ENCODE measurements around the gene CAMTA1. TPM values are rescaled to one million over a fixed set of nuclear protein-coding genes. Genes with fewer than 3 reads are reported as not detected.

Gene CAMTA1
- total RNA-seq, 1 donor from 2014 or later: 77.6 TPM

DNA sequence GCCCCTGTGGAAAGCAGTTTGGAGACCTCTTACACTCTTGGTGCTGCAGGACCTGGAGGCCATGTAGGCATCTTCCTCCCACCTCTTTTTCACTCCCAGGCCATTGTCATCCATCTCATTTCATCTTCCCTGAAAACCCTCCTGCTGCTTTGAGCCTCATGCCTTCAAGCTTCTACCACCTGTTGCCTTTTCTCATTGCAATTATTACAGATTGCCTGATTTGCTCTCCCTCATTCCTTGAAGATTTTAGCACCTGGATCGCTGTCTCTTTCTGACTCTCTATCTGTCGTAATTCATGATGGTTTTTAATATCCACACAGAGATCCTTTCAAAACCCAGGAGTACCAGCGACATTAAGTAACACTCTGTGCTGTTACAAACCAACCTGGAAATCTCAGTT, 350.2 kb downstream of the CAMTA1 start:
- Histone ChIP-seq H2AFZ (ENCODE audit: low read depth, low read length) (no peak overlapping the region), H3K4me2 (ENCODE audit: low read length) (no peak overlapping the region), H3K36me3 (ENCODE audit: insufficient read depth, low read length) (no peaks in the 10 kb centered on the region), H3K79me2 (ENCODE audit: insufficient read depth, low read length) (no peaks in the 10 kb centered on the region), H3K27ac (ENCODE audit: low read depth, low read length) (no peak overlapping the region), H3K9me3 (ENCODE audit: insufficient read depth, low read depth, low read length) (no peaks in the 10 kb centered on the region), H3K4me1 (ENCODE audit: insufficient read depth, low read length) (peaks cover 9% of the 10 kb centered on the region), H3K4me3 (ENCODE audit: insufficient read depth, low read depth, low read length) (no peak overlapping the region), H3K27me3 (ENCODE audit: insufficient read depth, low read length) (no peaks in the 10 kb centered on the region), H4K20me1 (ENCODE audit: insufficient read depth, low read length) (no peaks in the 10 kb centered on the region), H3K9ac (ENCODE audit: low read length) (no peak overlapping the region)
- Mint-ChIP-seq H3K27me3 (ENCODE audit: low read depth, unreplicated experiment) (peaks cover 5% of the 10 kb centered on the region), H3K4me3 (ENCODE audit: unreplicated experiment) (no peak overlapping the region), H3K27ac (ENCODE audit: unreplicated experiment) (no peak overlapping the region), H3K9me3 (ENCODE audit: unreplicated experiment) (peaks cover 2% of the 10 kb centered on the region), H3K36me3 (ENCODE audit: low read depth, unreplicated experiment) (no peaks in the 10 kb centered on the region), H3K4me1 (ENCODE audit: low read depth, unreplicated experiment) (peaks cover 7% of the 10 kb centered on the region)
- DNase-seq (ENCODE audit: low read depth) (no peak), FAIRE-seq (no peak)
- no peak for TF ChIP-seq EZH2 (IDR thresholded peaks at IDR 0.05; ENCODE audit: insufficient read depth, low read length)
- TF ChIP-seq, protein P1, sequence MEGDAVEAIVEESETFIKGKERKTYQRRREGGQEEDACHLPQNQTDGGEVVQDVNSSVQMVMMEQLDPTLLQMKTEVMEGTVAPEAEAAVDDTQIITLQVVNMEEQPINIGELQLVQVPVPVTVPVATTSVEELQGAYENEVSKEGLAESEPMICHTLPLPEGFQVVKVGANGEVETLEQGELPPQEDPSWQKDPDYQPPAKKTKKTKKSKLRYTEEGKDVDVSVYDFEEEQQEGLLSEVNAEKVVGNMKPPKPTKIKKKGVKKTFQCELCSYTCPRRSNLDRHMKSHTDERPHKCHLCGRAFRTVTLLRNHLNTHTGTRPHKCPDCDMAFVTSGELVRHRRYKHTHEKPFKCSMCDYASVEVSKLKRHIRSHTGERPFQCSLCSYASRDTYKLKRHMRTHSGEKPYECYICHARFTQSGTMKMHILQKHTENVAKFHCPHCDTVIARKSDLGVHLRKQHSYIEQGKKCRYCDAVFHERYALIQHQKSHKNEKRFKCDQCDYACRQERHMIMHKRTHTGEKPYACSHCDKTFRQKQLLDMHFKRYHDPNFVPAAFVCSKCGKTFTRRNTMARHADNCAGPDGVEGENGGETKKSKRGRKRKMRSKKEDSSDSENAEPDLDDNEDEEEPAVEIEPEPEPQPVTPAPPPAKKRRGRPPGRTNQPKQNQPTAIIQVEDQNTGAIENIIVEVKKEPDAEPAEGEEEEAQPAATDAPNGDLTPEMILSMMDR (IDR thresholded peaks at IDR 0.05; ENCODE audit: insufficient read depth, low read depth, low read length): no peak

DNA sequence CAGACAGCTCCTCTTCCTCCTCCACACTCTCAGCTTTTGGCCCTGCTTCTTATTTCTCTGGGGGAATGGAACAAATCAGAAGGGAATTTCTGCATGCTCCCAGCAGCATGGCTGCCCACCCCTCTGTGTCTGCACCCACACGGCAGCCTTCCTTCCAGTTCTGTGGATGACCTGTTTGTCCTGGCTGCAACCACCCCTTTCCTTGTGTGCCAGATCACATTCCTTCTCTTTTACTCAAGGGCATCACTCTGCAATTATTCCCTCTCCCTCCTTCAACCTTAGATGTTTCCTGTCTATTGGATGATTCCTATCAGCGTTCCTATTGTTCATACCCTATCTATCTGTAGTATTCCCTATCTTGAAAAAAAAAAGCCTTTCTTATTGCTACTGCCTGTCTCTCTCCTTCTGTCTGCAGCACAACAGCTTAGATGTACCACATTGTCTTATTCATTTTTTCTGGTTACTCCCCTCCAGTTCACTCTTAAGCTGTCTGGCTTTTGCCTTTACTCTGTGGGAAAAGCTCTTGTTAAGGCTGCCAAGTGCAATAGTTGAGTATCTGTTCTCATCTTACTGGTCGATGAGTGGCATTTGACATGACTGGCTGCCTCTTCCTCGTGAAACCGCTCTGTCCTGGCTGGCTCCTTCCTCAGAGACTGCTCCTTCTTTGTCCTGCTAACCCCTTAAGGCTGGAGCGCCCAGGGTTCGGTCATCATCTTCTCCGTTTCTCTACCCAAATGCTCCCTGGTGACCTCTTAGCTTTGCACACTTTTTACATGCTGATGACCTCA, 351.1 kb downstream of the CAMTA1 start:
- no peak for FAIRE-seq
- no peaks in the 10 kb centered on the region for H3K36me3 Mint-ChIP-seq (ENCODE audit: low read depth, unreplicated experiment)
- no peak overlapping the region for H2AFZ ChIP-seq (ENCODE audit: low read depth, low read length)
- H4K20me1 ChIP-seq (ENCODE audit: insufficient read depth, low read length): no peaks in the 10 kb centered on the region
- no peaks in the 10 kb centered on the region for H3K9me3 ChIP-seq (ENCODE audit: insufficient read depth, low read depth, low read length)
- peak overlapping the region; percentile 27 for H3K4me2 ChIP-seq (ENCODE audit: low read length)
- peaks cover 7% of the 10 kb centered on the region for H3K4me1 Mint-ChIP-seq (ENCODE audit: low read depth, unreplicated experiment)
- no peaks in the 10 kb centered on the region for H3K79me2 ChIP-seq (ENCODE audit: insufficient read depth, low read length)
- no peak overlapping the region for H3K4me3 Mint-ChIP-seq (ENCODE audit: unreplicated experiment)
- peaks cover 5% of the 10 kb centered on the region for H3K27me3 Mint-ChIP-seq (ENCODE audit: low read depth, unreplicated experiment)
- TF ChIP-seq, protein P1 (IDR thresholded peaks at IDR 0.05; ENCODE audit: insufficient read depth, low read depth, low read length): no peak
- no peak for TF ChIP-seq EZH2 (IDR thresholded peaks at IDR 0.05; ENCODE audit: insufficient read depth, low read length)
- no peak overlapping the region for H3K9ac ChIP-seq (ENCODE audit: low read length)
- peaks cover 9% of the 10 kb centered on the region for H3K4me1 ChIP-seq (ENCODE audit: insufficient read depth, low read length)
- no peak overlapping the region for H3K27ac Mint-ChIP-seq (ENCODE audit: unreplicated experiment)
- H3K36me3 ChIP-seq (ENCODE audit: insufficient read depth, low read length): no peaks in the 10 kb centered on the region
- H3K27ac ChIP-seq (ENCODE audit: low read depth, low read length): no peak overlapping the region
- no peaks in the 10 kb centered on the region for H3K27me3 ChIP-seq (ENCODE audit: insufficient read depth, low read length)
- H3K4me3 ChIP-seq (ENCODE audit: insufficient read depth, low read depth, low read length): no peak overlapping the region
- peak; percentile 57 for DNase-seq (ENCODE audit: low read depth)
- peaks cover 2% of the 10 kb centered on the region for H3K9me3 Mint-ChIP-seq (ENCODE audit: unreplicated experiment)

DNA sequence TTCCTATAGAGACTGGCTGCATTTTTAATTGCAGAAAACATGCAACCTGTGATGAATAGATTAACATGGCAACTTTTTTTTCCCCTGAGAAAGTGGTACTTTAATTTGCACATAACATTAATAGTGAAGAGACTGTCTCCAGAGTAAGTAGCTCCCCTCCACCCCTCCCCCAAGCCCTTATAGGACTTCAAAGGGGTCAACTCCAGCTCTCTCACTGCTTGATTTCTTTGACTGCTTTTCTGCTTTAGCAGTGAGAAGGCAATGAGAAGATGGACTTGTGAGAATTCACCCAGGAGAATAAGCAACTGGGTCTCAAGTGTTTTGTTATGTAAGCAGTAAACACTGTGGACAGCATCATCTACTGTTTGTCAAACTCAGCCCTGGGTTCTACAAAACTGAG, 355.0 kb downstream of the CAMTA1 start:
- no peaks in the 10 kb centered on the region for H3K27me3 ChIP-seq (ENCODE audit: insufficient read depth, low read length)
- no peak overlapping the region for H3K4me3 ChIP-seq (ENCODE audit: insufficient read depth, low read depth, low read length)
- no peak overlapping the region for H3K4me2 ChIP-seq (ENCODE audit: low read length)
- Mint-ChIP-seq H3K27me3 (ENCODE audit: low read depth, unreplicated experiment) (peaks cover 20% of the 10 kb centered on the region), H3K4me1 (ENCODE audit: low read depth, unreplicated experiment) (peaks cover 7% of the 10 kb centered on the region), H3K36me3 (ENCODE audit: low read depth, unreplicated experiment) (no peaks in the 10 kb centered on the region), H3K27ac (ENCODE audit: unreplicated experiment) (no peak overlapping the region), H3K4me3 (ENCODE audit: unreplicated experiment) (no peak overlapping the region), H3K9me3 (ENCODE audit: unreplicated experiment) (peaks cover 2% of the 10 kb centered on the region)
- no peak overlapping the region for H3K9ac ChIP-seq (ENCODE audit: low read length)
- H3K79me2 ChIP-seq (ENCODE audit: insufficient read depth, low read length): no peaks in the 10 kb centered on the region
- DNase-seq (ENCODE audit: low read depth): no peak
- no peaks in the 10 kb centered on the region for H3K36me3 ChIP-seq (ENCODE audit: insufficient read depth, low read length)
- no peaks in the 10 kb centered on the region for H4K20me1 ChIP-seq (ENCODE audit: insufficient read depth, low read length)
- no peak overlapping the region for H2AFZ ChIP-seq (ENCODE audit: low read depth, low read length)
- peaks cover 9% of the 10 kb centered on the region for H3K4me1 ChIP-seq (ENCODE audit: insufficient read depth, low read length)
- H3K9me3 ChIP-seq (ENCODE audit: insufficient read depth, low read depth, low read length): no peaks in the 10 kb centered on the region
- no peak overlapping the region for H3K27ac ChIP-seq (ENCODE audit: low read depth, low read length)
- TF ChIP-seq, protein P1 (IDR thresholded peaks at IDR 0.05; ENCODE audit: insufficient read depth, low read depth, low read length): no peak
- TF ChIP-seq EZH2 (IDR thresholded peaks at IDR 0.05; ENCODE audit: insufficient read depth, low read length): no peak
- FAIRE-seq: no peak

All from astrocyte (in vitro differentiated cells and primary cell).